Skin of body (tissue), 2 donors: ENCODE results near the gene YBEY. TPM values are rescaled to one million over a fixed set of nuclear protein-coding genes. Genes with fewer than 3 reads are reported as not detected.

ENCODE experiments used
- DNase-seq: peaks from one replicate; lab custom pipeline; 2025; lab: John Stamatoyannopoulos, UW
- total RNA-seq: library from RNA; depleted of rRNA; stranded (reverse); fragments of >200 nt; gene quantifications from one replicate; pipeline ENCODE4 v1.2.3, GENCODE V29; 2014

Gene YBEY
- total RNA-seq, 1 donor from 2014 or later, result 13.0 TPM

DNA sequence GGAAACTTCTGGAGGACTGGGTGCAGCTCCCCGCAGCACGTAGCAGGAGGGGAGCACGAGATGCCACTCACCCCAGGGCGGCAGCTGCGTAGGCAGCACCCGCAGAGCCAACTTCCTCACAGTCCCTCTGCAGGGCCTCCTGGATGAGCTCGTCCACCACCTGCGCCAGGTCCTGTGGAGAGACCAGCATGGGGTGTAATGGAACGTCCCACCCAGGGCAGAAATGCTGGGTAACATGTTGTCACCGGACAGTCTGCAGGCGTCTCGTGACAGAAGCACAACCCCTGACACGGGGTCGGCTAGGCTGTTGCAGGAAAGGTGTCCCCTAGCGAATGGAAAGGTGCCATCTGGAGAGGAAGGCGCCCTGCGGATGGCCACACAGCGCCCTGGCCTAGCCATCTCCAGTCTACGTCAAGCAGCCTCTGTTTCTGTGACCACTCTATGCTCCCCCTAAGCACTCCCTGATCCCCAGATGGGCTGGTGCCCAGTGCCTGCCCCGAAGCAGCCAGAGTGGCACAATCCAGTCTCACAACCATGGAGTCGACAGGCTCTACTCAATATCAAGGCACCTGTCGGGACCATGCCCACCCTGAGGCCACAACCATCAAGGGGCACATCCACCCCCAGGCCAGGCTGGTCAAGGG lies 22.0 kb upstream of the YBEY start:
- DNase-seq, result no peak

DNA sequence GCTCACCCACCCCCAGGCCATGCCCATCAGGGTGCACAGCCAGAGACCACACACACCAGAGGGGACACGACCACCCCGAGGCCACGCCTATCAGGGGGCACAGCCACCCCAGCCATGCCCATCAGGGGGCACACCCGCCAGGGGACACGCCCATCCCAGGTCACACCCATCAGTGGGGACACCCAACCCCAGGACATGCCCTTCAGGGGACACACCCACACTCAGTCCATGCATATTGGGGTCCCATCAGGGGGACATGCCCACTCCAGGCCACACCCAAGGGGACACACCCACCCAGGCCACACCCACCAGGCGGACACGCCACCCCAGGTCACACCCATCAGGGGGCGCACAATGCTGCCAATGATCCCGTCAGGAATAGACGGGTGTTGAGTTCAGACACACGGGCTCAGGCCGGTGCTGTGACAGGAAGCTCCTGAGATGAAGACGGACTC lies 21.4 kb upstream of the YBEY start:
- DNase-seq, result no peak

DNA sequence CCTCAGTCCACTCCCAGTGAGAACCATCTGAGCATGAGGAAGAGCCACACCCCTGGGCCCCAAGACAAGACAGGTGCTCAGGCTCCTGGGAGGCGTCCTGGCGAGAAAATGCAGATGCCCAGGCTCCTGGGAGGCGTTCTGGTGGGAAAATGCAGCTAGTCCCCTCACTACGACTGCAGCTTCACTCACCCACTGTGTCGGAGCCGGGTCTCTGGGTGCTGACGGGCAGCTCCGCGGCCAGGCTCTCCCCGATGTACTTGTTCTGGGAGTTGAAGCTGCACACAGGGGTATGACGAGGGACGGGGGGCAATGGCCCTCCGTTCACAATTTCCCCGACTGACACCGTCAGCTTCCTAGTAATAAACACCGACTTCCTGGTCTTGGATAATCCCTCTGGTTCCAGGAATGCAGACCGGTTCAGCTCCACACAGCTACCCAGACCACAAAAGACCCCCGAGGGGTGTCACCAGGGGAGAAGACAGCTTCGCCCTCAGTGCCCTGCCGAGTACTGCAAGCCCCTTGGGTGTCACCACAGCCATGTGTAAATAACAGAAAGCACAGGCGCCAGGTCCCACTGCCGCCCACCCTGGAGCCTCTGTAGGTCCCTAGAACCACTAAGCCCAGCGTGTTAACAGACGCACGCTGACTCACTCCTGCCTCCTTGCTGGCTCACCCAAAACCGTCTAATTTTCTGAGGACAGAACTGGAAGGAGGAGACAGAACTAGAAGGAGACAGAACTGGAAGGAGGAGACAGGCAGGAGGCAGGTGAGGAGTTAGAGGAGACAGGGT lies 20.2 kb upstream of the YBEY start:
- DNase-seq, result no peak

DNA sequence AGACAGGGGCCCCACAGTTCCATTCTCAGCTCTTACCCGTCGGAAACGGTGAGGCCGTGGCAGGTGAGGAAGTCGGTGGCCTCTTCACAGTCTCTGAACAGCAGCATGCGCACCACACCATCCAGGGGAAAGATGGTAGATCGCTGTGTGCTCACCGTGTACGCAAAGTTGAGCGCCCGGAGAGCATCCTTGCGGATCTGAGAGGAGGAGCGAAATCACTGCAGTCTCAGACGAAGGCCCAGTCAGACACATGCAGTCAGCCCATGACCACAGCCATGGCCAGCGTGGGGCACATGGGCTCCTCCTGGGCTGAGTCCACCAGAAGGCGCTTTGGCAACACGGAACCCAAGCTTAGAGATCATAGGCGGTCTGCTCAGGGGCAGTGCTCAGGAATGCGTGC lies 19.2 kb upstream of the YBEY start:
- no peak for DNase-seq

DNA sequence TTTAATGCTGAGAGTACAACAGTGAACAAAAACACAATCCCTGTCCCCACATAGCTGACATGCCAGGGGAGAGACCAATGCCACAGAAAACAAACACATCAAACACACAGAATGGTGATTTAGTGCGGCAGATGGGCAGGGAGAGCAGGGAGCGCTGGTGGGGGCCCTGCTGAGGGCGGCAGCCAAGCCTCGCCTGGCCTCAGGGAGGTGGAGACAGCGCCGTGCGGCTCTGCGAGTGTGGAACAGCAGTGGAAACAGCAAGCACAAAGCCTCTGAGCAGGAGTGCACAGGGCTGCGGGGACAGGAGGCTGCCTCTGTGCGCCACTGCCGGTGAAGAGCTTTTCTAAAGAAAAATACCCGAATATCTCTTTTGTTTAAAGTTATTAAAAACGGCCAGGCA lies 17.8 kb upstream of the YBEY start:
- DNase-seq, result no peak

DNA sequence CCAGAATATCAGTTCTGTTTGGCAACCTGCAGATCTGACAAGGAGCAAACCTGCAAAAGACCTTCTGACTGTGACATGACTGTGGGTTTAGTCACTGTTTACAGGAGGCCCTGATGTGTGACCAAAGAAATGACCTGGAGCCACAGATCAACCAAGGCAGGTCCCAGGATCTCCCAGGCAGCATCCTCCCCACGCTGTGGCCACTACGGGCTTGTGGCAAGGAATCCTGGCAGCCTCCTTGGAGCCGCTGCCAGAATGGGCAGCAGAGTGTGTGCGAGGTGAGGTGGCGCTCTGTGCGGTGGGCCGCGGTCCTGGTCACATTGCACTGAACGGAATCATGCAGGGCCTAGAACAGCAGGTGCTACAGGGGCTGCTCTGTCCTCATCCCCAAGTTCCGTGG lies 16.7 kb upstream of the YBEY start:
- DNase-seq, result no peak

DNA sequence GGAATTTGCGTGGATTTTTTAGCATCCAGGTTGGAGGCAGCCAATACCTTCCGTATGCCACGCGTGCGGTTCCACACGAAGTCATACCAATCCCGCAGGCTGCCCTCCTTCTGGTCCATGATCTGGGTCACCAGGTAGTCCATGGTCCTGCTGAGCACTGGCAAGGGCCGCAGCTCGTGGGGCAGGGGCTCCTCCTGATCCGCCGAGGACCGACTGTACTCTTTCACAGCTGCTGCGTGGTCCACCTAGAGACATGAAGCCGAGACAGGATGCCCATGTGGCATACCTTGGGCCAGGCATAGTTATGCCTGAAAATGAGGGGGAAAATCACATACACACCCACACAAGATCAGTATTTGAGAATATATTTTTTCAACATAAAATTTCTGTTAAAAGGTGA lies 12.8 kb upstream of the YBEY start:
- DNase-seq, result no peak

DNA sequence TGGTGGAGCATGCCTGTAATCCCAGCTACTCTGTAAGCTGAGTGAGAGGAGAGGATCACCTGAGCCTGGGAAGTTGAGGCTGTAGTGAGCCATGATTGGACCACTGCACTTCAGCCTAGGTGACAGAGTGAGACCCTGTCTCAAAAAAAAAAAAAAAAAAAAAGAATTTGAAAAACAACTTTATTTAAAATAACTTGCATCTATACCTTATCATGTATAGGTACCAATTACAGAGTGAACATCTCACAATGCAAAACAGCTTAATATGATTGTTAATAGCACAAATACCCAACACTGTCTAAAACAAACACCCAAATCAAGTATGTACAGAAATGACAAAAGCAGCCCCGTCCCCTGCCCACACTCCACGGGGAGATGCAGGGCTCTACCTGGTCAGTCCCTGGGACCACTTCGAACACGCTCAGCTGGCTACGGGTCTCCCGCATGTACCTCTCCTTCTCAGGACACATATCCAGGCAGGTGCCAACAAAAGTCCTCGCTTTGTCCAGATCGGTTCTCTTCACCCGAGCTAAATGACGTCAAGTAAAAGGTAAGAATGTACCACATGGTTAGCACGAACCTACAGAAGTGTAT lies 11.2 kb upstream of the YBEY start:
- DNase-seq, result no peak

DNA sequence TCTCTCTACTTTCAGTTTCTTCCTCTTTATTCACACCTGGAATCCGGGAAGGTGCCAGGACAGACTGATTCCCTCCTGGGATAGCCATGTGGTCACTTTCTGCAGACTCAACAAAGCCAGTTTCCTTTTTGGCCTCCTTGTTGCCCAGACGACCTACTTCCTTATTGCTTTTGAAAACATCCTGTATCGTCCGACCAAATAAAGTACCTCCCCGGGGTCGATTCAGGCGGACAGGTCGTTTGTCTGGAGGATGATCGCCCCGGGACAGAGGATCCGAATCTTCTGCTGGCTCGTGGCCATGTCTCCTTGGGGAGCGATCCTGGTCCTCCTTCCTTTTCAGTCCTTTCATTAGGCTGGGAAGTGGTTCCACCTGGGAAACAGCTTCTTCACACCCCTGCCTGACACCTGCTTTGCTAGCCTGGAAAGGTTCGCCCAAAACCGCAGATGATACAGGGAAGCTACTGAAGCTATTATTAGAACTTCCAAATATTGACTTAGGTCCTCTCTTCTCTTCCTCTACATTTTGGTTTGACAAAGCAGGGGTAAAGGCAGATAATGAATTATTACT lies 2.0 kb upstream of the YBEY start:
- no peak for DNase-seq

DNA sequence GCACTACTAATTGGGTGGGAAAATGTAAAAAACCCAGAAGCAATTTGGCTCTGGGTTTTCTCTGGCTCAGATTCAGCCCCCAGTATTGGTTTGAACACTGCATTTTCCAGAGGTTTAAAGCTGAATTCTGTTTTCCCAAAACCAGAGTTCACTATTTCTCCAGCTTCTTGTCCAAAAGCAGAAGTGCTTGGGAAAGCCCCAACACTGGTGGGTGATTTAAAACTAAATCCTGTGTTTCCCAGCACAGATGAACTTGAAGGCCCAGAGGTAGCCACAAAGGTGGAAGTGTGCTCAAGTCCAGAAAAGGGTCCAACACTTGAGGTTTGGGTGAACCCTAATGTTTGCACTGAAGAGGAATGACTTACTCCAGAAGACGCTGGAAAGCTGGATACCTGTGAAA lies 1.4 kb upstream of the YBEY start:
- no peak for DNase-seq

DNA sequence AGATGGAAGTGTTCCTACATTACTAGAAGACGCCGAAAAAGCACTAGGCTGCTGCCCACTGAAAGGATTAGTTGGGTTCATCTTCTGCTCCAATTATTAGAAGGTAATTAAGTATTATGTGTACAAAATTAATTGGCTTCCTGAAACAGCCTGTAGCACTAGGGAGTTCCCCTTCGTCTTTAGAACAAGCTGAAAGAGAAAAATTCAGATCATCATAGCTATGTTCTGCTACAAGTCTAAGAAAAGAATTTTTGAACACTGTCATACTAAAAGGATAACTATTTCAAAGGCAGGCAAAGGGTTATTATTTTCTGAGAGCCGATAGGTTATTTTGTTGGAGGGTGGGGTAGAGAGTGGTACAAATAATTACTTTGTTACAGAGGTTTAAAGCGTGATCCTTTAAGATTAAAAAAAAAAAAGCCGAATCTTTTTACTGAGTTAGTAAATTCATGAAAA lies 908 bp upstream of the YBEY start, which contains the start of gene MCM3AP:
MCM3AP (minus strand) TSS at position 406 of the 456 bp plus-strand sequence; CDS start at position 81, 325 bp downstream.
- no peak for DNase-seq

DNA sequence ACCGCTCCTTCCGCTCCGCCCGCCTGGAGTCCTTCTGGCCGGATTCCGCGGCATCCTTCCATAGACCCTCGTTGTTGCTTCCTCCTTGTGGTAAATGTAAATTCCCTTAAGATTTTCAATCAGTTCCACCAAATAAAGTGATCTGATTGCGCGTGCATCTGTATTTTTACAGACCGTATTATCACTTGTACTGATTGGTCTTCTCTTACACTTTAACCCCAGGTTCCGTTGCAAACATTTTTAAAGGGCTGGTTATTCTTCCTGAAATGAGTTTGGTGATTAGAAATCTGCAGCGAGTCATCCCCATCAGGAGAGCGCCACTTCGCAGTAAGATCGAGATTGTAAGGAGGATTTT lies 483 bp downstream of the YBEY start:
- DNase-seq, result peak; percentile 77

DNA sequence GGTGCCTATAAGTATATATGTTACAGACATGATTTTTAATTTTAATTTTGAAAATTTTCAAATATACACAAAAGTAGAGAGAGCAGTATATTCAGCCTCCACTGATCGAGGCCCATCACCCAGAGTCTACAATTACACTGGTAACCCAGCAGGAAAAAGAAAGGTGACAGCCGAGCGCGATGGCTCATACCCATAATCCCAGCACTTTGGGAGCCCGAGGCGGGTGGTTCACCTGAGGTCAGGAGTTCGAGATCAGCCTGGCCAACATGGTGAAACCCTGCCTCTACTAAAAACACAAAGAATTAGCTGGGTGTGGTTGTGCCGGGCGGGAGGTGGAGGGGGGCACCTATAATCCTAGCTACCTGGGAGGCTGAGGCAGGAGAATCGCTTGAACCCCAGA lies 1.4 kb downstream of the YBEY start:
- no peak for DNase-seq

DNA sequence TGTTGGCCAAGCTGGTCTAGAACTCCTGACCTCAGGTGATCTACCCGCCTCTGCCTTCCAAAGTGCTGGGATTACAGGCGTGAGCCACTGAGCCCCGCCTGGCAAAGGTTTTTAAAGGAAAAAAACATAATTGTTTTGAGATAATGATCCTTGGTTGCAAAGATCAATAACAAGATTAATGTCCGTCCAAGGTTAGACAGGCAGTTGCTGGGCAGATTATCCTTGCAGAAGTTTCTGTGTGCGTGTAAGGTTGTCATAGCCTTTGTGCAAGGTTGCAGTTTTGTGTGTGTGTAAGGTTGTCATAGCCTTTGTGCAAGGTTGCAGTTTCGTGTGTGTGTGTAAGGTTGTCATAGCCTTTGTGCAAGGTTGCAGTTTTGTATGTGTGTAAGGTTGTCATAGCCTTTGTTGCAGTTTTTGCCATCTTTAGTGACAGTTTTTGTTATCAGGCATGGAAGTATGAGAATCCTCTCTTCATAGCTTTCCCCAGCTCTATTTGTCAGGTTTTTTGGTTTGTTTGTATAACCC lies 3.6 kb downstream of the YBEY start:
- DNase-seq, result no peak

DNA sequence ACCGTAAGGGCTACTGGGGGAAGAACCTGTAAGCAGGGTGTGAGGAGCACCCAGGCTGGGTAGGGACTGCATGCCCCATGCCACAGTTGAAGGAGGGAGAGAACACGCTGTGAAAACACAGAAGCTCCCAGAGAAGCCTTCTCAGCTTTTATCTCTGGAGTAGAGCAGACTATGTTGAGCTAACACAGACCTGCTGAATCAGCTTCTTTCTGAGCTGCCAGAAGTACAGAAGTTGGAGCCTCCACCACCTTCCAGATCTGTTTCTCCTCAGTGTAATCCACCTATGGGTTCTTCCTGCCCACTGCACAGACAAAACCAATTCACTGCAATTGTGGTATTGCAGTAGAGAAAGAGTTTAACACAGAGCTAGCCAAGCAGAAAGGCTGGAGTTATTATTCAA lies 5.4 kb downstream of the YBEY start:
- DNase-seq, result no peak

DNA sequence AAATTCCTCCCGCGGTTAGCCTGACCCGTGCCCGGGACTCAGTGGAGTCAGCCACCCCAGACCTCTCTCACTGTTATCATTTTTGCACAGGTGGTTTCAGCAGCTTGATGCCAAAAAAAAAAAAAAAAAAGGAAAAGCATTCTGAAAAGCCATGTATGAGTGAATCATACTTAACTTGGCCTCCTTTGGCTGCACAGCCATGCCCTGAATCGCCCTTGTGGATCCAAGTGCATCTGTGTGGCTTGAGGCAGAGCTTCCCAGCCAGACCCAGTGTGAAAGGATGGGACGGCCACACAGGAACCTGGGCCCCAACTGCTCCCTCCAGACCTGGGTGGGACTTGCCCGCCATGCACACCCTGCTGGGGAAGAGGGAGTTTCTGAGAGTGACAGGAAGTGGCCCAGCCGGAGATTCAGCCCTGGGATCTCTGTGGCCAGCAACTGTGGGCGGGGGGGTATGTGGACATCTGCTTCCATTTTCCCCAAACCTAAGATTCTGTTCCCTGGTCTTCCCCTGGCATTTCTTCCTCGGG lies 8.6 kb downstream of the YBEY start:
- no peak for DNase-seq

DNA sequence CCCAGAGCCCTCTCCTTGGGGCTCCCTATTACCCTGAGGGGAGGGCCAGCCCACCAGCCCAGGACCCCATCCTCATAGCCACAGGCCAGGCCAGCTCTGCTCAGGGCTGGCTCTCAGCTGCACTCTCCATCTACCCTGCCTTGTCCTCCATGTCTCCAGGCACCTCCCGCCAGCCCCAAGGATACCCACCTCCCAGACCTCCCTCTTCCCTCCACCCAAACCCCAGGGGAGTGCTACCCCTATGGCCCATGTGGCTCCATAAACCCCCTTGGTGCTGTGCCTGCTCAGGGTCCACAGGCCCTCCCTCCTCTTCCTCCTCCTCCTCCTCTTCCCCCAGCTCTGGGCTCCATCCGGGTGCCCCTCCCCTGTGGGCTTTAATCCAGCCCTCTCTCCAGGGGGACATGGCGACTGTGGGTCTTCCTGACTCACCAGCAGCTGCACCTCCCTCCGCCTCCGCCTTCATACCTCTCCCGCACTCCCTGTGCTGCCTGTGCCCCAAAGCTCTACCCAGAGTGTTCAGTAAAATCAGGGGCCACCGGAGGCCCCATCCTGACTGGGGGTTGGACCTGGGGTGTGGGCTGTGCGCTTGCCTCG lies 9.1 kb downstream of the YBEY start:
- DNase-seq, result no peak

DNA sequence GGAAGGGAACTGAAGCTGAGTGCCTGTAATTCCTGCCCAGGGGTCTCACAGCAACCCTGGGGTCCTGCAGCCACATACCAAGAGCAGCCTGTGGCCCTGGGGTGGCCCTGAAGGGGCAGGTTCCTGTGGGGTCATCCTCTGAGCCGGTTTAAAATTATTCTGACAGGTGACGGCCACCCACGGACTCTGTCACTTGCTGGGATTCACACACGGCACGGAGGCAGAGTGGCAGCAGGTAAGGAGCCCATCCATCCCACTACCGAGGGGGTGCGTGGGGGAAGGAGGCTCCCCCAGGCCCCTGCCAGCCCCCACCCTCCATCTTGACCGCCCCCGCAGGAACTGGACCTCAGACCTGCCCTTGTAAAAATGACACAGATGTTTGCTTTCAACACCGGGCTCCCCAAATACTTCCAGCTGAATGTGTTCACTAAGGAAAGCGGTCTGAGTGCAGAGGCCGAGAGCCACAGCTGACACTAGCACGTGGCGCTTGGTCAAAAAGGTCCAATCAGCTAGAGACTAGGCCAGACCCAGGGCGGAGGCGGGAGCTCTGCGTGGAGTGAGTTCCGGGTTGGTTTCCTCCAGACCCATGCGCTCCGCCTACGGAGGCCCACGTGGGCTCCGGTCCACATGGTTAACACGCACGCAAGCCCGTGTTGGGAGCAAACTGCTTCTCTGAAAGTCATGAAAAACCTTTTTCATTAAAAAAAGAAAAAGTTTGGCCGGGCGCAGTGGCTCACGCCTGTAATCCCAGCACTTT lies 10.0 kb downstream of the YBEY start:
- DNase-seq, result peak; percentile 82

DNA sequence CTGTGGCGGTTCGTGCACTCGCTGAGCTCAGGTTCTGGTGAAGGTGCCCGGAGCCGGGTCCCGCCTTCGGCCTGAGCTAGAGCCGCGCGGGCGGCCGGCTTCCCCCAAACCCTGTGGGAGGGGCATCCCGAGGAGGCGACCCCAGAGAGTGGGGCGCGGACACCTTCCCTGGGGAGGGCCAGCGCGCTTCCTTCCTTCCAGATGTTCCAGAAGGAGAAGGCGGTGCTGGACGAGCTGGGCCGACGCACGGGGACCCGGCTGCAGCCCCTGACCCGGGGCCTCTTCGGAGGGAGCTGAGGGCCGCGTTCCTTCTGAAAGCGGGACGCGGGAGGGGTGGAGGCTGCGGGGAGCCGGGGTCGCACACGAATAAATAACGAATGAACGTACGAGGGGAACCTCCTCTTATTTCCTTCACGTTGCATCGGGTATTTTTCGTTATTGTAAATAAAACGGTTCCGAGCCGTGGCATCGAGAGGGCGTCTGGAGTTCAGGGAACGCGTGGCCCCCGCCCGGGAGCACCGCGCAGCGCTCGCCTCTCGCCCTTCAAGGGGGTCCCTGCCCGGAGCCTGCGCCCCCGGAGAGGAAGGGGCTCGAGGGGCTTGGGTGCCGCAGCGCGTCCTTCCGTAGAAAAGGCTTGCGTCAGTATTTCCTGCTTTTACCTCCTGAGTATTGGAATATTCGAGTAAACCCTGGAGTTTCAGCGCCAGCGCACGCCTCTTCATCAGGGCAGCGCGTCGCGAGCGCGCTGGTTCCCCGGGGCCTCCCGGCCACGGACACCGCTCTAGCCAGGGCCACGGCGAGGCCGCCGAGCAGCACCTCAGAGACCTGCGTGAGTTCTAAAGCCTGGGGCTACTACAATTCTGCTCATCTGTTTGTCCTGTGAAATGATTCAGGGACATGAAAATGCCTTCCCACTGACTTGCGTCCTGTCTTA lies 11.5 kb downstream of the YBEY start:
- DNase-seq, result peak; percentile 31
